ENCODE data around the gene RALGDS. TPM values are rescaled to one million over a fixed set of nuclear protein-coding genes. Genes with fewer than 3 reads are reported as not detected.

RALGDS gene
- total and polyA plus RNA-seq, 2 donors (not counting 3 experiments of a cell fraction or from before 2014, with no cell fraction given) = 41.4 to 60.0 TPM

DNA sequence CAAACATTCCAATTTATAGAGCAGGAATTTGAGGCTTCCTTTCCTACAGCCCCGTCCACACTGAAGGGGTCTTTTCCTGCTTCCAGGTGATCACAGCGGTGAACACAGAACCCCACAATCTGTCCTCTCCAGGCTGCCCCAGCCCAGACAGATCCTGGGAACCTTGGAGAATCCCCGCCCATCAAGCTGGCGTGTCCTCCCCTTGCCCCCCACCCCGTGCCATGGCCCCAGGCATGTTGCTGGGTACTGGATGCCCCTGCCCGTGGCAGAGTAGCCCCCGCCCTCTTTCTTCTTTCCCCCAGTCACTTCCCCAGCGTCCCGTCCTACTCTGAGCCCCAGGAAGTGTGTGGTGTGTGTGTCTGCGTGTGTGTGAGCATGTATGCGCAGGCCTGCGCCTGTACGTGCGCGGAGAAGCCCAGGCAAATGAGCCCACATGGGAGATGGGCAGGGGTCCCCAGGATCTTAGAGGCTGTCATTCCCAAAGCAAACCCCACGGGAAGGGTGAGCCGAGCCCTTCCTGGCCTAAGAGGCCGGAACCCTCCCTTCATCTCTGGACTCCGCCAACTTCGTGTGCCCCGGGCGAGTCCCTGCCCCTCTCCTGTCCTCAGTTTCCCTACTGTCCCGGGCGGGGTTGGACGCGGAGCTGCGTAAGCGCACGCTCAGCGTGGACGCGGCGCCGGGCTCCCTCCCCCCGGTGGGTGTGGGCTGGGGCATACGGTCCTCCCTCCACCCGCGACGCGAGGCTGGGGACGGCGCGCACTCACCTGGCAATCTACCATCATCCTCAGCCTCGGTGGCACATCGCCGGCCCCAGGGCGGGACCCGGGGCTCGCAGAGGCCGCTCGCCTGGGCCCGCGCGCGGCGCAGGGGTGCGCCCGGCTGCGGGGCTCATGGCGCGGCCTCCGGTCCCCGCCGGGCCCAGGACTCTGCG, 27.4 kb upstream of the RALGDS start:
- DNase-seq (ENCODE audit: low read depth, low spot score) (peak; percentile 47), FAIRE-seq (peak; percentile 73)
- H3K4me2 ChIP-seq (ENCODE audit: insufficient read depth, low read length) = peak overlapping the region; percentile 67
- H4K20me1 ChIP-seq (replicated peaks; ENCODE audit: control insufficient read depth, extremely low read depth, insufficient read depth, low read length) = no peaks in the 10 kb centered on the region
- no peaks in the 10 kb centered on the region for H3K9me1 ChIP-seq (replicated peaks; ENCODE audit: control insufficient read depth, extremely low read depth, insufficient read depth, low read length)
- peak overlapping the region; percentile 3 for H2AFZ ChIP-seq (ENCODE audit: low read depth, low read length)
- H3K27ac ChIP-seq (ENCODE audit: insufficient read depth, low read depth, low read length) = peak overlapping the region; percentile 14
- no peaks in the 10 kb centered on the region for H3K9me3 ChIP-seq (replicated peaks; ENCODE audit: control insufficient read depth, insufficient read depth, low read length)
- peak overlapping the region; percentile 25 to 68 (median 49) for H3K4me3 ChIP-seq (replicated peaks in 1 of 3; ENCODE audit: insufficient read depth in 1 of 3, low read depth in 1 of 3, low read length in 3 of 3)
- BruUV-seq (replicated peaks) = TSS peak; percentile 9
- H3K79me2 ChIP-seq (ENCODE audit: control insufficient read depth, insufficient read depth, low read length) = no peaks in the 10 kb centered on the region
- dilution Hi-C loops (cut with MboI; ENCODE audit: extremely low pct_ligation_motif_present, low sequenced_read_pairs) = no loop called here
- intact Hi-C loops (cut with micrococcal nuclease) = no loop called here
- H3K9ac ChIP-seq (replicated peaks; ENCODE audit: extremely low read depth, insufficient read depth, low read length) = peak overlapping the region; percentile 54
- ChIA-PET POLR2A (no interaction called here), CTCF (interaction anchor here (0.6 to 6.2 kb wide), 19 partner anchors 12 to 126 kb away, joined by 3 to 147 read pairs (median 4); partner anchors contain the start of gene GTF3C5)
- peaks cover 15% of the 10 kb centered on the region for H3K4me1 ChIP-seq (ENCODE audit: control insufficient read depth, extremely low read depth, insufficient read depth, low read length)
- H3K36me3 ChIP-seq (ENCODE audit: control insufficient read depth in 2 of 2, extremely low read depth in 1 of 2, insufficient read depth in 2 of 2, low read length in 2 of 2) = no peaks in the 10 kb centered on the region
- no peaks in the 10 kb centered on the region for H3K27me3 ChIP-seq (ENCODE audit: control insufficient read depth in 2 of 2, insufficient read depth in 2 of 2, low read length in 2 of 2)
- no peak for TF ChIP-seq MYC (IDR thresholded peaks at IDR 0.05; ENCODE audit: low read depth, low read length)
- peak; percentile 35 for TF ChIP-seq POLR2A (IDR thresholded peaks at IDR 0.05; ENCODE audit: low read depth, low read length)

DNA sequence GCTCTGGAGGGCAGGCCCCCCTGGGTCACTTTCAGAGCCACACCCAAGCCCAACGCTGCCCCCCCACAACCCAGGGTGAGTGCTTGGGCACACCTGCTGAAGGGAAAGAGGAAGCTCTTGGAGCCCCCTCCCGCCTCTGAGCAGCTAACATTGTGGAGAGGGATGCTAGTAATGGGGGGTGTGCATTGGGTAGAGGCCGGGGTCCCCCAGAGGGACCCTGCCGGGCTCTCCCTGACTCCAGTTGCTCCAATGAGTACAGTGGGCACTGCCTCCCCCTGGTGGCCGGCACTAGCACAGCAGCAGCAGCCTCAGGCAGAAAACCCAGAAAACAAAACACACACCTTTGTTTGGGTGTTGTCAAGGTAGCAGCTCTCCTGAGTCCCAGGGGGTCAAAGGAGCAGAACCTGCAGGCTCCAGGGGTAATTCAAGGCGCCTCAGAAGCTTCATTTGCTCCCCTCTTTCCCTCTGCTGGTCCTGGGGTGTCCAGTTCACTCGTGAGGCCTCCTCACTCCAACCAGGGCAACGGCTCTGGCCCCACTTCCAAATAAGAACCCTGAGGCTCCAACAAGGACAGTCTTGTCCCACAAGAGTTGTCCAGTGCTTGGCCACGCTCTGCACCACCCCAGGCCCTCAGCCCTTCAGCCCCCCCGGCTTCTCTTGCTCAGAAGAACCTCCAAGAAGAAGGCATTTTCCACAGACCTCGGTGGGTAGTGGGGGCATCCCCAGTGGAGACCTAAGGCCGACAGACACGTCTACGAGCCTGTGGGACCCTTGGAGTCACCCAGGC, 26.6 kb upstream of the RALGDS start:
- H3K9me3 ChIP-seq (replicated peaks; ENCODE audit: control insufficient read depth, insufficient read depth, low read length) = no peaks in the 10 kb centered on the region
- no peaks in the 10 kb centered on the region for H4K20me1 ChIP-seq (replicated peaks; ENCODE audit: control insufficient read depth, extremely low read depth, insufficient read depth, low read length)
- CTCF ChIA-PET = interaction anchor here (0.7 to 6.2 kb wide), 15 partner anchors 11 to 126 kb away, joined by 3 to 147 read pairs (median 4); partner anchors contain the start of gene GTF3C5
- POLR2A ChIA-PET = no interaction called here
- BruUV-seq (replicated peaks) = TSS peak; percentile 4
- FAIRE-seq (peak; percentile 82), DNase-seq (ENCODE audit: low read depth, low spot score) (peak; percentile 64)
- TF ChIP-seq EZH2 (IDR thresholded peaks at IDR 0.05; ENCODE audit: borderline replicate concordance, low read depth, low read length, severe bottlenecking) (no peak), CTCF (IDR thresholded peaks at IDR 0.05; ENCODE audit: extremely low read depth in 1 of 2, insufficient read depth in 1 of 2, low read depth in 1 of 2, low read length in 2 of 2) (peak; percentile 96 to 98)
- H3K27me3 ChIP-seq (ENCODE audit: control insufficient read depth in 2 of 2, insufficient read depth in 2 of 2, low read length in 2 of 2) = no peaks in the 10 kb centered on the region
- H3K4me3 ChIP-seq (replicated peaks in 1 of 3; ENCODE audit: insufficient read depth in 1 of 3, low read depth in 1 of 3, low read length in 3 of 3) = peak overlapping the region in 2 of 3 experiments; percentile 49 to 68
- H3K79me2 ChIP-seq (ENCODE audit: control insufficient read depth, insufficient read depth, low read length) = peaks cover 2% of the 10 kb centered on the region
- H3K27ac ChIP-seq (ENCODE audit: insufficient read depth, low read depth, low read length) = peak overlapping the region; percentile 14
- peak overlapping the region; percentile 54 for H3K9ac ChIP-seq (replicated peaks; ENCODE audit: extremely low read depth, insufficient read depth, low read length)
- H3K4me1 ChIP-seq (ENCODE audit: control insufficient read depth, extremely low read depth, insufficient read depth, low read length) = peaks cover 15% of the 10 kb centered on the region
- H2AFZ ChIP-seq (ENCODE audit: low read depth, low read length) = no peak overlapping the region
- H3K9me1 ChIP-seq (replicated peaks; ENCODE audit: control insufficient read depth, extremely low read depth, insufficient read depth, low read length) = no peaks in the 10 kb centered on the region
- intact Hi-C loops (cut with micrococcal nuclease) = loop anchor here (1.0 kb wide), 1 partner anchor 99 kb away; no protein-coding TSS in a partner anchor
- H3K4me2 ChIP-seq (ENCODE audit: insufficient read depth, low read length) = peak overlapping the region; percentile 67
- dilution Hi-C loops (cut with MboI; ENCODE audit: extremely low pct_ligation_motif_present, low sequenced_read_pairs) = no loop called here
- no peaks in the 10 kb centered on the region for H3K36me3 ChIP-seq (ENCODE audit: control insufficient read depth in 2 of 2, extremely low read depth in 1 of 2, insufficient read depth in 2 of 2, low read length in 2 of 2)

All from endothelial cell of umbilical vein (primary cell).